Astrocyte of the cerebellum (primary cell): Measurements from ENCODE around the gene THEMIS2.

Source experiments
- DNase-seq: peaks from one replicate; pipeline ENCODE4 v3.0.0-alpha.2; 2011; ENCODE audit warnings: low read depth
- H3K4me3 ChIP-seq: 2 replicates; pipeline ENCODE4 v1.5.1; 2011; ENCODE audit warnings: mild to moderate bottlenecking, low read depth, low read length, moderate library complexity
- in situ Hi-C: cut with HindIII; loops from 2 replicates; pipeline ENCODE4 v1.10.0; 2017; ENCODE audit warnings: low sequenced_read_pairs
- TF ChIP-seq, protein P1 (sequence below): IDR thresholded peaks from 2 replicates; pipeline ENCODE4 v1.5.1; 2012; ENCODE audit warnings: low read length, low read depth, moderate library complexity, mild to moderate bottlenecking; ENCODE audit errors: missing control alignments

The THEMIS2 gene

DNA sequence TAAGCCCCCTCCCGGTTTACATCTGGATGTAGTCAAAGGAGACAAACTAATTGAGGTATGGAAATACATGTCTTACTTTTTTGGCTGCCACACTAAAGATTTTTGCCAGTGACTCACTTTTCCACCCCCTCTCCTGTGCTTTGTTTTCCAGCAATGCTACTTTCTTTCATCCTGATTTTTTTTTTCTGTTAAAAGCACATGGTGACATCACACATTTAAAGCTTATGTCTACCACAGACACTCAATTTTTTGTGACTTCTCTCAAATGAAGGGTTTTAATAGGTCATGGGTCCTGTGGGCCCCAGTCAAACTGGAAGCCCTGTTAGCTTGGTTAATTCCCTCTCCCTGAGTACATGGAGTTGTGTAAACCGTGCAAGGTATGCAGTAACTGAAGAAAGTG, 39.6 kb upstream of the THEMIS2 start:
- no peak overlapping the region for H3K4me3 ChIP-seq
- TF ChIP-seq, protein P1, sequence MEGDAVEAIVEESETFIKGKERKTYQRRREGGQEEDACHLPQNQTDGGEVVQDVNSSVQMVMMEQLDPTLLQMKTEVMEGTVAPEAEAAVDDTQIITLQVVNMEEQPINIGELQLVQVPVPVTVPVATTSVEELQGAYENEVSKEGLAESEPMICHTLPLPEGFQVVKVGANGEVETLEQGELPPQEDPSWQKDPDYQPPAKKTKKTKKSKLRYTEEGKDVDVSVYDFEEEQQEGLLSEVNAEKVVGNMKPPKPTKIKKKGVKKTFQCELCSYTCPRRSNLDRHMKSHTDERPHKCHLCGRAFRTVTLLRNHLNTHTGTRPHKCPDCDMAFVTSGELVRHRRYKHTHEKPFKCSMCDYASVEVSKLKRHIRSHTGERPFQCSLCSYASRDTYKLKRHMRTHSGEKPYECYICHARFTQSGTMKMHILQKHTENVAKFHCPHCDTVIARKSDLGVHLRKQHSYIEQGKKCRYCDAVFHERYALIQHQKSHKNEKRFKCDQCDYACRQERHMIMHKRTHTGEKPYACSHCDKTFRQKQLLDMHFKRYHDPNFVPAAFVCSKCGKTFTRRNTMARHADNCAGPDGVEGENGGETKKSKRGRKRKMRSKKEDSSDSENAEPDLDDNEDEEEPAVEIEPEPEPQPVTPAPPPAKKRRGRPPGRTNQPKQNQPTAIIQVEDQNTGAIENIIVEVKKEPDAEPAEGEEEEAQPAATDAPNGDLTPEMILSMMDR = no peak
- peak; percentile 36 for DNase-seq
- in situ Hi-C loops = no loop called here

DNA sequence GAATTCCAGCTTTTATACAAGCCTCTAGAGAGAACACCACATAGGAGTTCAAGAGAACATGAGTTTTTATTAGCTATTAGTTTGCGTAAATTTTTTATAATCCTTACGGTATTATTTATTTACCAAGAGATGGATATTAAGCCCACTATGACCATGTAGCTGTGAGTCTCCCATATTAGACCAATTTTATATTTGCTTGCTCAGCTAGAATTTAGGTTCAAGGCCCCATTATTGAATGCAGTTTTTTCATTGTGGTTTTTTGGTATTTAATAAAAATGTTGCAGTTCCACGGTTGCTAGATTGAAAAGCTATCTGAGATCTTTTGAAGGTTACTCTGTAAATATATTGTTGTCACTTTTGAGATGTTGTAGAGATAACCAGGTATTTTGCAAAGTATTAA, 38.9 kb upstream of the THEMIS2 start:
- in situ Hi-C loops = no loop called here
- DNase-seq = no peak
- TF ChIP-seq, protein P1 = no peak
- H3K4me3 ChIP-seq = no peak overlapping the region

DNA sequence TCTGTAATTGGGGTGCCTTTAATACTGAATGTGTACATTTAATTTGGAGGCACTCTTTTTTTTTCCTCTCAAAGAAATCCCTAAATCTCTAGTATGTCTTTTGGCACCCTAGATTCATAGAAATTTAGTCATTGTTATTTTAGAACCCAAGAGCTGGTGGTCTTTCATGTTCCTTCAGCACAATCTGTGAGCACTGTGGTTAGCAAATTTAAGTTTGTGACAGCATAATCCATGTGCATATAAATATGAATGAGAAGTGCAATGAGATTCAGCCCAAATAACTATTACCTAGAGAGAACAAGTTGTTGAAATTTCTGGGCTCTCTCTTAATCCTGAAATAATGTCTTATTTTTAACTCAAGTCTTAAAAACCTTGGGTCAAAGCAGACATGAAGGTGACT, 37.3 kb upstream of the THEMIS2 start:
- no peak for DNase-seq
- H3K4me3 ChIP-seq = no peak overlapping the region
- TF ChIP-seq, protein P1 = no peak
- in situ Hi-C loops = no loop called here

DNA sequence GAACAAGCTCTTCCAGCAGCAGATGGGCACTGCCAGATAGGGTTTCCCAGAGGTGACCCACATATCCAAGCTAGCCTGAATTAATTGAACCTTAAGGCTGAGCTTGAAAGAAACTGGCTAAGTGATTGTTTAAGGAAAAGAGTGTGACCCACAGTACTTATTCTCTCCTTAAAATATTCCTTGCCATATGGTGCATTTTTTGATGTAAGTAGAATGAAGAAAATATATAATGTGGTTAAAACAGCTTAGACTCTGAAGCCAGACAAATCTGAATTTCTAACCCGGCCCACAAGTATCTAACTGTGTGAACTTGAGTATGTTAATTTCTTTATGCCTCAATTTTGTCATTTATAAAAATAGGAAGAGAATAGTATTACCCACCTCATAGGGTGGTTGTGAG, 36.8 kb upstream of the THEMIS2 start:
- DNase-seq = no peak
- TF ChIP-seq, protein P1 = no peak
- in situ Hi-C loops = no loop called here
- H3K4me3 ChIP-seq = no peak overlapping the region

DNA sequence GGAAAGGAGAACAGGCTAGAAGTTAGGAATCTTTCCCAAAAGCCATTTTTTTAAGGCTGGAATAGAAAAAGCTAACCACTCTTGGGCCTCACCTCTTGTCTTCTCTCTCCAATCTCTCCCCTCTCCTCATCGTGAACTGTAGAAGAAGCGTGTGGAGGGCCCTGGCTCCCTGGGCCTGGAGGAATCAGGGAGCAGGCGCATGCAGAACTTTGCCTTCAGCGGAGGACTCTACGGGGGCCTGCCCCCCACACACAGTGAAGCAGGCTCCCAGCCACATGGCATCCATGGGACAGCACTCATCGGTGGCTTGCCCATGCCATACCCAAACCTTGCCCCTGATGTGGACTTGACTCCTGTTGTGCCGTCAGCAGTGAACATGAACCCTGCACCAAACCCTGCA, 22.4 kb upstream of the THEMIS2 start:
- in situ Hi-C loops = no loop called here
- no peak for DNase-seq
- no peak overlapping the region for H3K4me3 ChIP-seq
- TF ChIP-seq, protein P1 = no peak

DNA sequence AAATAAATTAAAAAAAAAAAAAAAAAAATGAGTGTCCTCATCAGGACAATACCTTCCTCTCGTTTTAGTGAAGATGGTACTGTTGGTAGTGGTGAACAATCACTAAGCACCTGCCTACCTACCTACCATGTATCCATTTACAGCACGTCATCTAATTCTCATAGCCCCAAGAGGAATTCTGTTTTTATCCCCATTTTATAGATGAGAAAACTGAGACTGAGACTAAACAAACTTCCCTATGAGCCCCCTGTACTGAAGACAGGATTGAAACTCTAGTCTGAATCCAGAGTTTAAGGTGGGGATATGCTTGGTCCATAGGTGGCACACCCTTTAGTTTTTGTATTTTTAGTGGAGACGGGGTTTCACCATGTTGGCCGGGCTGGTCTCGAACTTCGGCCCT, 17.3 kb upstream of the THEMIS2 start:
- TF ChIP-seq, protein P1 = no peak
- in situ Hi-C loops = loop anchor here (5.0 kb wide), 1 partner anchor 132 kb away; no protein-coding TSS in a partner anchor
- DNase-seq = no peak
- H3K4me3 ChIP-seq = no peak overlapping the region
